Duodenal mucosa (tissue), 2 donors: ENCODE results near the gene TLE4.

ENCODE experiments used
- H3K27ac ChIP-seq: one replicate; pipeline ENCODE4 v1.7.0; 2013; ENCODE audit warnings: low read depth, low read length
- H3K27me3 ChIP-seq, 2 donors: one replicate each; pipeline ENCODE4 v1.7.0; 2013; ENCODE audit warnings: low read length in 2 of 2, control low read depth in 1 of 2; ENCODE audit not compliant: insufficient read depth in 2 of 2, control insufficient read depth in 1 of 2
- H3K36me3 ChIP-seq, 2 donors: one replicate each; pipeline ENCODE4 v1.7.0; 2013; ENCODE audit warnings: low read length in 2 of 2, control low read depth in 1 of 2; ENCODE audit not compliant: insufficient read depth in 2 of 2, control insufficient read depth in 1 of 2
- H3K4me1 ChIP-seq, 2 donors: one replicate each; pipeline ENCODE4 v1.7.0; 2013; ENCODE audit warnings: low read length in 2 of 2, control low read depth in 1 of 2; ENCODE audit not compliant: insufficient read depth in 2 of 2, control insufficient read depth in 1 of 2
- H3K4me3 ChIP-seq, 2 donors: one replicate each; pipeline ENCODE4 v1.7.0; 2013; ENCODE audit warnings: low read length in 2 of 2, low read depth in 1 of 2
- H3K9ac ChIP-seq, 2 donors: one replicate each; pipeline ENCODE4 v1.7.0; 2013; ENCODE audit warnings: low read length in 2 of 2, low read depth in 1 of 2
- H3K9me3 ChIP-seq, 2 donors: one replicate each; pipeline ENCODE4 v1.7.0; 2013; ENCODE audit warnings: low read length in 2 of 2, control low read depth in 1 of 2; ENCODE audit not compliant: control insufficient read depth in 1 of 2

Gene TLE4

DNA sequence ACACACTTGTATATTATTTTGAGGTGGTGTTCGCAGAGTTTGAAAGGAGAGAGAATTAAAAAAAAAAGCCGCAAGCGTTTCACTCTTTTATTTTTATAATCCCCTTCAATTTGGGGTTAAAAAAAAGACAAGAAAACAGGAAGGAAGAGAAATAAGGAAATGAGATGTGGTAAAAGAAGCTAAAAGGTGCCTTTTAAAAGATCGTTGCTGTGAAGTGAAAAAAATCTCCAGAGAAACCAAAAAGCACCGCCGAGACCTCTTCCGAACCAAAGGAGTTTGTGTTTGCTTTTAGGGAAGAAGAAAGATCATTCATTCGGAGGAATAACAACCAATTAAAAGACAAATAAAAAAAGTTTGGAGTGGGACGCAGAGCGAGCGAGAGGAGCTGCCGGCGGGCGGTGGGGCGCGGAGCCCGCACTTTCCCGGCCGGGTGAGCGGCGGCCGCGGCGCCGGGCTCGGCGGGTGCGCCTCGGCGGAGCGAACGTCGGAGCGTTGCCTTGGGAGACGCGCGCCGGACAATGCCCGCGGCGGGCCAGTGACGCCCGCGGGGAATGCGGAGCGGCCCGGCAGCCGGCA is 355 bp downstream of the TLE4 start:
- Histone ChIP-seq H3K36me3 (no peaks in the 10 kb centered on the region), H3K9me3 (no peaks in the 10 kb centered on the region), H3K27me3 (peaks cover 4 to 9% of the 10 kb centered on the region in 2 donors), H3K9ac (peak overlapping the region; percentile 80 to 81), H3K4me1 (peaks cover 0 to 13% of the 10 kb centered on the region in 2 donors), H3K27ac (peak overlapping the region; percentile 89), H3K4me3 (peak overlapping the region; percentile 80 to 96)

DNA sequence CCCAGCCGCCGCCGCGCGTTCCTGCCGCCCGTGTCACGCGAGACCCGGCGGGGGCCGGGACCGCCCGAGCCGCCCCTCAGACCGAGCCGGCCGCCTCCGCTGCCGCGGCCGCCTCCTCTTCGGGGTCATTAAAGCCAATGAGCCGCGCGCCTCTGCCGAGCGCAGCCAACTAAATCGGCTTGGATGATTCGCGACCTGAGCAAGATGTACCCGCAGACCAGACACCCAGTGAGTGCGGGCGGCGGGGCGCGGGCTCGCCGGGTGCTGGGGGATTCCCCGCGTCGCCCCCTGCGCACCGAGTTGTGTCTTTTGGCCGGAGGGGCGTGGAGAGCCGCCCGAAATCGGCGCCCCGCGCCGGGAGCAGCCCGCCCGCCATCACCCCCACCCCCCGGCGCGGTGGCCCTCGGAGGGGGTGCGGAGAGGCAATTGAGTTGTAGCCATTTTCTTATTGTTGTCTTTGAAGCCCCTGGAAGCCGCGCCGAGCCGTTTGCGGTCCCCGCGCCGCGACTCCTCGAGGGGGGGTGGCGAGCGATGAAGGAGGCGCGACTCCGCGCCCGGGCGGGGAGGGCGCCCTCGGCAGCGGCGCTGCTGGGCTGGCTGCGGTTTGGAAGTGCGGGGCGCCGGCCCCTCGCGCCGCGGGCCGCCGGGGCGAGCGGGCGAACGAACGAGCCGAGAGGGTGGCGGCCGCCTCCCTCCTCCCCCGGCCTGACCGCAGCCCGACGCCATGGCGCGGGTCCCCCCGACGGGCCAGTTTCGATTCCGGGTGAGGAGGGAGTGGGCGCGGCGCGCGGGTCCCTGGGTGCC is 1.0 kb downstream of the TLE4 start:
- H3K27me3 ChIP-seq: peaks cover 4 to 9% of the 10 kb centered on the region in 2 donors
- H3K9me3 ChIP-seq: no peaks in the 10 kb centered on the region
- H3K9ac ChIP-seq: peak overlapping the region; percentile 81 to 94
- no peaks in the 10 kb centered on the region for H3K36me3 ChIP-seq
- H3K27ac ChIP-seq: peak overlapping the region; percentile 89
- peak overlapping the region; percentile 80 to 96 for H3K4me3 ChIP-seq
- peaks cover 0 to 13% of the 10 kb centered on the region in 2 donors for H3K4me1 ChIP-seq

DNA sequence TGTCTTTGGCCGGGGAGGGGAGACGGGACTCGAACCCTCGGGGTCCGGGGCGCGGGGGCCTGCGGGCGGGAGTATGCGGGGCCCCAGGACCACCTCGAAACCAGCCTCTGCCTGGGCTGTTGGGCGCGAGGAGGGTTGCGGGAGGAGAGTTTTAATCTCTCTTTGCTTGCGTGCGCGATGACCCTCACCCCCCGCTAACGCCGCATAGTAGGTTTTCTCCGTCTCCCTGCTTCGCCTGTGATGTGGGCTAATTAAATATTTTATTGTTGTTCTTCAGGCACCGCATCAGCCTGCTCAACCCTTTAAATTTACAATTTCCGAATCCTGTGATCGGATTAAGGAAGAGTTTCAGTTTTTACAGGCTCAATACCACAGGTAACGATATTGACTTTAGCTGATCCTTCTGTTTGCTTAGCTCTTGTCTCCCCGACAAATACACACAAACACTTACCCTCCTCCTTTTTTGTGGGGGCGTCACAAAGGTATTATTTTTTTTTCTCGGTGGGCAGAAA is 1.7 kb downstream of the TLE4 start:
- Histone ChIP-seq H3K27me3 (peaks cover 4 to 9% of the 10 kb centered on the region in 2 donors), H3K4me3 (peak overlapping the region; percentile 80 to 96), H3K4me1 (peaks cover 0 to 11% of the 10 kb centered on the region in 2 donors), H3K9me3 (no peaks in the 10 kb centered on the region), H3K27ac (peak overlapping the region; percentile 48), H3K36me3 (no peaks in the 10 kb centered on the region), H3K9ac (peak overlapping the region; percentile 81 to 94)

DNA sequence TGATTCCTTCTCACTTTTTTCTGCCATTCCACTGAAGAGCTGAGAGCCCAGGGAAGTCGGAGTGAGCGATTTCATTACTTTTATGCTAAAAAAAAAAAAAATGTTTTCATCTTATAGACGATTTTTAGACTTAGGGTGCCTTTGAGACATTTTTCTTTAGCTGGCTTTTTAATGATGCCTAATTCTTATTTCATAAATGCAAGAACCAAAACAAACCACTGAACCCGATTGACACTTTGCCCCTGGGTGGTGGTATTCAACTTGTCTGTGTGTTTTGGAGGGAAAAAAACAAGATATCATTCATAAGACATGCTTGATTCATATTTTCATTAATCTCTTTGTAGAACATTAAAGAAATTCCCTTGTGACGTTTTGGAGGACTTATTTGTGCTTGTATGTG is 2.4 kb downstream of the TLE4 start:
- H3K36me3 ChIP-seq: no peaks in the 10 kb centered on the region
- H3K27ac ChIP-seq: no peak overlapping the region
- H3K4me3 ChIP-seq: peak overlapping the region; percentile 80 to 96
- peaks cover 0 to 11% of the 10 kb centered on the region in 2 donors for H3K4me1 ChIP-seq
- H3K9ac ChIP-seq: peak overlapping the region; percentile 81 to 94
- H3K9me3 ChIP-seq: no peaks in the 10 kb centered on the region
- peaks cover 4 to 9% of the 10 kb centered on the region in 2 donors for H3K27me3 ChIP-seq

DNA sequence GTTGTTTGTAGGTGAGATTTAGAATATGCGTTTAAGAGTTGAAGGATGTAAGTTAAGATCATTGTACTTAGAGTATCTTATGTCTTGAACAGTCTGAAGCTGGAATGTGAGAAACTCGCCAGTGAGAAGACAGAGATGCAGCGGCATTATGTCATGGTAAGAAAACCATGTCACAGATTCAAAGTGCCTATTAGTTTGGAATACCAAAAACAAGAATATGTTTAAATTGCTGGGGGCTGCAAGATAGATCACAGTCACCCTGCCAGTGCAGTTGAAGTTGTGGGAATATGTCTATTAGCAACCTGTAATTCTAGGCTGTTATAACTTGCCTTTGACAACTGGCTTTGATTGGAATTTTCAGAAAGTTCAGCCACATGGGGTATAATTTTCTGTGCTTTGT is 3.0 kb downstream of the TLE4 start:
- H3K27ac ChIP-seq: no peak overlapping the region
- no peak overlapping the region for H3K9ac ChIP-seq
- H3K4me1 ChIP-seq: peaks cover 1 to 11% of the 10 kb centered on the region in 2 donors
- no peaks in the 10 kb centered on the region for H3K9me3 ChIP-seq
- no peaks in the 10 kb centered on the region for H3K36me3 ChIP-seq
- peaks cover 3 to 8% of the 10 kb centered on the region in 2 donors for H3K27me3 ChIP-seq
- peak overlapping the region in 1 of 2 donors; percentile 13 for H3K4me3 ChIP-seq

DNA sequence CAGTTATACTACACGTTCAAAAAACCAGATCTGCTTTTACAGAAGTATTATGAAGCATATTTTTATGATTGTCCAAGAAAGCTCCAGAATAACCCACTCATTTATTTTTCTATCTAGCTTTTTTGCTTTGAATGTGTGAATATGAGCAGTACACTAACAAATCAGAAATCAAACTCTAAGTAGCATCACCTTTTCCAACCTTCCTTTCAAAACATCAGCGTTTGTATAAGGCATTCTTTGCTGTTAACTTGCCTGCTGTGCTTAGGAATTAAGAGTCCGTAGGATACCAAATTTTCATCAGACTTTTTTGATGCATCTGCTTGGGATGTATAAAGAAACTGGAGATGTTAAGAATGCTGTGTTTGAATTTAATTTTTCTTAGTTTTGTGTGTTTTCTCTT is 3.8 kb downstream of the TLE4 start:
- H3K9me3 ChIP-seq: no peaks in the 10 kb centered on the region
- H3K36me3 ChIP-seq: no peaks in the 10 kb centered on the region
- H3K27me3 ChIP-seq: peaks cover 0 to under 1% of the 10 kb centered on the region in 2 donors
- H3K27ac ChIP-seq: no peak overlapping the region
- H3K4me3 ChIP-seq: no peak overlapping the region
- H3K9ac ChIP-seq: no peak overlapping the region
- H3K4me1 ChIP-seq: peaks cover 4 to 5% of the 10 kb centered on the region in 2 donors

DNA sequence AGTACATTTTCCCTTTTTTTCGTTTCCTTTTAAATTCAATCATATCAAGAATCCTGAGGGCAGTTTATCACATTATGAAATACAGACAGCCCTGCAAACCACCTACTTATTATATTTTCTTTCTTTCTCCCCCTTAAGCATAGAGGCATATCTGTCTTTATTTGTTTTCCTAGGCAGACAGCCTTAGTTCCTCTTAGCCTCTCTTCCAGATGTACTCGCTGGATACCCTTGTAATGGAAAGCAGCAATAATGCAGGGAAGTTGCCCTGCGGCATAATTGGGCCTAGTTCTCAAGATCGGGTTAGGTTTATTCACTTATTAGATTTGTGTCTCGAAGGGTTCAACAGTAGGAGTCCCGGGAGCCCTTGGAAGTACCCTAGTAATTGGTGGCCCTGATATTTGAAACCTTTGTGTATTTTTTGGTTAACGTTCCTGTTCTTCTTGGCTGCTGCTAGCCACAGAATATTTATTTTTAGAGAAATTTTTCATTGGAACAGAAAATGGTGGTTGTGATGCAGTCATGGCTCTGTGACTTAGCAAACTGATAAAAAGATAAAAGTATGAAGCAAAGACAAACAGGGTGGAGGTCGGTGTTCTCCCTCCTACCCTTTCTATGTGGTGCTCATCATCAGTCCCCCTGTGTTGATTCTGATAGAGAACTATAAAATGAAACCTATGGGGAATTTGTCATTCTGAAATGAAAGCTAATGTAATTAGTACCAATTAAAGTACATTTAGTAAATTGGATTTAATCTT is 6.4 kb downstream of the TLE4 start:
- Histone ChIP-seq H3K4me1 (peaks cover 11 to 26% of the 10 kb centered on the region in 2 donors), H3K9ac (no peak overlapping the region), H3K4me3 (no peak overlapping the region), H3K9me3 (no peaks in the 10 kb centered on the region), H3K27me3 (no peaks in the 10 kb centered on the region), H3K27ac (no peak overlapping the region), H3K36me3 (no peaks in the 10 kb centered on the region)

DNA sequence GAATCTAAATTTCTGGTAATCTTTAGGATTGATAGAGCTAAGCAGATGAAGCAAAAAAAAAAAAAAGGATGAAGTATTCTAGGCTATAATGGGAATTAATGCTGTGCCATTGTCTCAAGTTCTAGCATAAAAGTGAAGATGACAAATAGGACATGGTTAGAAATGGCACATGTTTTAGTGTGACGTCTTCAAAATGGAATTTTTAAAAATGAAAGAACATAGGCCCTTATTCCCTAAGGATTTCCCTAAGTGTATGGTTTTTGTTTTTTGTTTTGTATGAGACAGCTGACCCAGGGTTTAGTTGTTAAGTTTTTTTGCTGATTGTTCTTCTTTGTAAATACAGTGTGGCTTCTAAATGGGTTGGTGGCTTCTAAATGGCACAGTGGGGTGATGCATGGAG is 7.1 kb downstream of the TLE4 start:
- no peak overlapping the region for H3K9ac ChIP-seq
- H3K4me1 ChIP-seq: peaks cover 11 to 31% of the 10 kb centered on the region in 2 donors
- no peaks in the 10 kb centered on the region for H3K27me3 ChIP-seq
- H3K9me3 ChIP-seq: no peaks in the 10 kb centered on the region
- no peak overlapping the region for H3K4me3 ChIP-seq
- no peak overlapping the region for H3K27ac ChIP-seq
- no peaks in the 10 kb centered on the region for H3K36me3 ChIP-seq

DNA sequence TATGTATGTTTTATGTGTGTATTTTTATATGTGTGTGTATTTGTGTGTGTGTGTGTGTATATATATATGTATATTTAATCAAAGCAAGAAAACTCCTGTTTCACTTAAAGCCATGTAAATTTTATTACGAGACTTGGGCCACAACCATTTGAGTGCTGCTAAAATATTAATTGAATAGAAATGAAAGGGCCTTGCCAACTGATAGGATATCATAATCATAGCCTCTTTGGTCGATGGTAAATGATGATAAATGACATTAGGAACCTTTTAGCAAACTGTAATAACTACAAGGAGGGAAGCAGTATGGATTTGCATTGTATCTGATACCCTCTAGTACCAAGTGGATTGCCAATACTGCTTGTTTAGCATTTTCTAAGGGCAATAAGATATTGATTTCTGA is 7.9 kb downstream of the TLE4 start:
- Histone ChIP-seq H3K4me3 (no peak overlapping the region), H3K36me3 (no peaks in the 10 kb centered on the region), H3K27ac (no peak overlapping the region), H3K9me3 (no peaks in the 10 kb centered on the region), H3K9ac (no peak overlapping the region), H3K27me3 (no peaks in the 10 kb centered on the region), H3K4me1 (peaks cover 11 to 38% of the 10 kb centered on the region in 2 donors)

DNA sequence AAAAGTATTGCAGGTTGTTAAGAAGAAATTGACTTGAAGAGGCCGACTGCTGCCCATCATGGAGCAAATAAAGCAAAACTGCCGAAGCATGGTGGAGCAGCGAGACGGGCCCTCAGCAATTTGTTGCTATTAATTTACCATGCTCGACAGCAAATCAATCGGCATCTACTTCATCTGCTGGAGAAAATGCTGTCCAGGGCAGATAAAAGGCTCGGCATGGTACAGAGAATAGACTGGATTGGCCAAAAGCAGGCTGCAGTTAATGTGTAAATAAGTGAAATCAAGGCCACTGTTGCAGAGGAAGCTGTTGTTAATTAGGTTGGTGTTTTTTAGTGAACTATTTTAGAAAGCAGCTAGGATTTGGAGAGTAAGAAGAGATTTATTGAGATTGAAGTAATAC is 8.3 kb downstream of the TLE4 start:
- no peak overlapping the region for H3K27ac ChIP-seq
- H3K4me3 ChIP-seq: no peak overlapping the region
- H3K27me3 ChIP-seq: no peaks in the 10 kb centered on the region
- H3K4me1 ChIP-seq: peaks cover 11 to 40% of the 10 kb centered on the region in 2 donors
- H3K36me3 ChIP-seq: no peaks in the 10 kb centered on the region
- H3K9ac ChIP-seq: no peak overlapping the region
- H3K9me3 ChIP-seq: no peaks in the 10 kb centered on the region
